Upper lobe of right lung (tissue), 1 donor: Measurements from ENCODE around the gene SLC38A8. TPM values are rescaled to one million over a fixed set of nuclear protein-coding genes. Genes with fewer than 3 reads are reported as not detected.

Source experiments
- ATAC-seq: fragments of 200-7000 bp; cut with Tn5 transposase; one replicate; pipeline ENCODE4 v1.9.1; 2020; ENCODE audit warnings: mild to moderate bottlenecking, moderate library complexity
- DNase-seq: peaks from one replicate; pipeline ENCODE4 v3.0.0-alpha.2; 2020
- H3K27ac ChIP-seq: fragments of 200-600 bp; one replicate; pipeline ENCODE4 v1.8.0; 2022
- H3K27me3 ChIP-seq: fragments of 200-600 bp; one replicate; pipeline ENCODE4 v1.8.0; 2022; ENCODE audit warnings: mild to moderate bottlenecking
- H3K36me3 ChIP-seq: fragments of 200-600 bp; one replicate; pipeline ENCODE4 v1.8.0; 2022
- H3K4me1 ChIP-seq: fragments of 200-600 bp; one replicate; pipeline ENCODE4 v1.8.0; 2022
- H3K4me3 ChIP-seq: fragments of 200-600 bp; one replicate; pipeline ENCODE4 v1.8.0; 2022; ENCODE audit warnings: mild to moderate bottlenecking
- H3K9me3 ChIP-seq: fragments of 200-600 bp; one replicate; pipeline ENCODE4 v1.8.0; 2022
- CTCF ChIP-seq: fragments of 200-600 bp; IDR thresholded peaks from one replicate; pipeline ENCODE4 v1.8.0; 2022; ENCODE audit warnings: antibody characterized with exemption
- intact Hi-C: fragments of 100-400 bp; cut with DNase I; formaldehyde crosslinking; loops from one replicate; pipeline ENCODE4 v1.11.0; 2022
- total RNA-seq: library from RNA; stranded (reverse); fragmentation: NEBNext Ultra II Directional; extraction: Animal tissue kit (Norgen Biotek cat#: 25700); gene quantifications from one replicate; pipeline ENCODE4 v1.2.1, GENCODE V29; 2021
- donor health status: DM: no; HTN: yes; CAD: no; lungs with severe emphysema.

Gene SLC38A8
- total RNA-seq, 1 donor from 2014 or later, result not detected

GRCh38 chr16:84062734-84063640 lies 20.4 kb upstream of the SLC38A8 start:
- ATAC-seq, result peak; percentile 97
- Histone ChIP-seq H3K36me3 (peaks cover 96% of the 10 kb centered on the region), H3K27ac (peak overlapping the region; percentile 11), H3K4me3 (no peak overlapping the region), H3K4me1 (no peaks in the 10 kb centered on the region), H3K9me3 (no peaks in the 10 kb centered on the region), H3K27me3 (no peaks in the 10 kb centered on the region)
- TF ChIP-seq CTCF, result peak; percentile 90
- intact Hi-C loops, result no loop called here
- peak; percentile 89 for DNase-seq

GRCh38 chr16:84061236-84061819 lies 18.7 kb upstream of the SLC38A8 start:
- H3K27ac ChIP-seq, result no peak overlapping the region
- no peak for TF ChIP-seq CTCF
- H3K9me3 ChIP-seq, result no peaks in the 10 kb centered on the region
- H3K4me1 ChIP-seq, result no peaks in the 10 kb centered on the region
- intact Hi-C loops, result no loop called here
- ATAC-seq (no peak), DNase-seq (peak; percentile 45)
- H3K27me3 ChIP-seq, result no peaks in the 10 kb centered on the region
- H3K4me3 ChIP-seq, result no peak overlapping the region
- peaks cover 96% of the 10 kb centered on the region for H3K36me3 ChIP-seq

GRCh38 chr16:84059946-84060901 lies 17.6 kb upstream of the SLC38A8 start:
- Histone ChIP-seq H3K27me3 (no peaks in the 10 kb centered on the region), H3K4me3 (no peak overlapping the region), H3K9me3 (no peaks in the 10 kb centered on the region), H3K27ac (no peak overlapping the region), H3K36me3 (peaks cover 96% of the 10 kb centered on the region), H3K4me1 (no peaks in the 10 kb centered on the region)
- ATAC-seq (no peak), DNase-seq (peak; percentile 46)
- intact Hi-C loops, result no loop called here
- TF ChIP-seq CTCF, result no peak

GRCh38 chr16:84059111-84059510 lies 16.5 kb upstream of the SLC38A8 start:
- TF ChIP-seq CTCF, result no peak
- peaks cover 98% of the 10 kb centered on the region for H3K36me3 ChIP-seq
- DNase-seq, result no peak
- no peak overlapping the region for H3K4me3 ChIP-seq
- H3K27me3 ChIP-seq, result no peaks in the 10 kb centered on the region
- H3K4me1 ChIP-seq, result no peaks in the 10 kb centered on the region
- no peak for ATAC-seq
- no peak overlapping the region for H3K27ac ChIP-seq
- no peaks in the 10 kb centered on the region for H3K9me3 ChIP-seq
- intact Hi-C loops, result no loop called here

- intact Hi-C loops, result no loop called here
- Histone ChIP-seq H3K4me3 (no peak overlapping the region), H3K27me3 (no peaks in the 10 kb centered on the region), H3K36me3 (peaks cover 99% of the 10 kb centered on the region), H3K9me3 (no peaks in the 10 kb centered on the region), H3K4me1 (no peaks in the 10 kb centered on the region), H3K27ac (no peak overlapping the region)
- ATAC-seq (no peak), DNase-seq (peak; percentile 57)
- no peak for TF ChIP-seq CTCF
Measured at GRCh38 chr16:84058664-84059063, 16.1 kb upstream of the SLC38A8 start.
